Raji (cell line): Measurements from ENCODE around the gene HHIP.

Experiments used
- POLR2A ChIP-seq: IDR thresholded peaks from 2 replicates; pipeline ENCODE4 v1.6.1; 2011; ENCODE audit warnings: low read depth, low read length, control low read depth; ENCODE audit not compliant: insufficient read depth

Gene HHIP

DNA sequence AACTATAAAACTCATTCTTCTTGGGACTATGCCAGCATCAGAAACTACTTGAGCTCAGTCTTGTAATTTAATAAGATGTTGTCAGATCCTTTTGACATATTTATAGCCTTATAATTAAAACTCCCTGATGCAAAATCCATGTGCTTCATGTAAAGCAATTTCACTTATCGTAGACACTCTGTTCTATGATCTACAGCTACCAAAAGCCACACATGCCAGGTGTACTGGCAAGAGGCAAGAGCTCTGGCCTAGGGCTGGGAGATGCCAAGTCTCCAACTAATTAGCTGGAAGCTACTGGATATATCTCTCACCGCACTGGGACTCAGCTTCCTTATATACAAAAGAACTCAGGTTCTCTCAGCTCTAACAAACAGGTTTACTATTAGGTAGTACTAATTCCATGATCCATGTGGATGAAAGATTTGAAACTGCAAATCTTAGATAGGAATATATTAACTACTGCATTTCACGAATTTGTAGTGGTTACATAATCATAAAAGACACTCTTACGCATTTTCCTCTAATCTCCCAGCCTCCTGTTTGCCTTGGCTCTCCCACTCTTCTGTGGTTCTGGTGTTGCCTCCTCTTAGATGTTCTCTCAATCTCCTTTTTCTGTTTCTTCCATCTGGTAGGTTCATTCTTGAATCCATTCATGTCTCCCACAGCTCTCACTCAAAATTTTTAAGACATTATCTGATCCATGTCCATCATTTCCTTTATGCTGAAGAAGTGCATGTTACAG, 103.0 kb downstream of the HHIP start:
- TF ChIP-seq POLR2A, result no peak

DNA sequence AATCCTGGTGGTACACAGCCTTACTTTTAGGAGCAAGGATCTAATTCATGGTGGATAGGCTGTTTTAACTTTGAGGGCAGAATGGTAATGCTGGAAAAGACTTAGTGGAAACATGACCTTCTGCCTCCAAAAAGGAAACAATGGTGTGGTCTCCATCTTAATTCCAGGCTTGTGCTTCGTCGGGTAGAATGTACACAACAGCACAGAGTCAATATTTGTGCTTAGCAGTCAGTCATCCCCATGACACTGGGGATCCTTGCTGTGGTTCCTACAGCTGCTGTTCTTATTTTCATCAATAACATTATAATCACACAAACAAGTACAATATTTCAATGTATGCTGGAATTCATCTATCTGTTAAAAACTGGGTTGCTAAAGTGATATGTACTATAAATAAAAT, 104.4 kb downstream of the HHIP start:
- no peak for TF ChIP-seq POLR2A

DNA sequence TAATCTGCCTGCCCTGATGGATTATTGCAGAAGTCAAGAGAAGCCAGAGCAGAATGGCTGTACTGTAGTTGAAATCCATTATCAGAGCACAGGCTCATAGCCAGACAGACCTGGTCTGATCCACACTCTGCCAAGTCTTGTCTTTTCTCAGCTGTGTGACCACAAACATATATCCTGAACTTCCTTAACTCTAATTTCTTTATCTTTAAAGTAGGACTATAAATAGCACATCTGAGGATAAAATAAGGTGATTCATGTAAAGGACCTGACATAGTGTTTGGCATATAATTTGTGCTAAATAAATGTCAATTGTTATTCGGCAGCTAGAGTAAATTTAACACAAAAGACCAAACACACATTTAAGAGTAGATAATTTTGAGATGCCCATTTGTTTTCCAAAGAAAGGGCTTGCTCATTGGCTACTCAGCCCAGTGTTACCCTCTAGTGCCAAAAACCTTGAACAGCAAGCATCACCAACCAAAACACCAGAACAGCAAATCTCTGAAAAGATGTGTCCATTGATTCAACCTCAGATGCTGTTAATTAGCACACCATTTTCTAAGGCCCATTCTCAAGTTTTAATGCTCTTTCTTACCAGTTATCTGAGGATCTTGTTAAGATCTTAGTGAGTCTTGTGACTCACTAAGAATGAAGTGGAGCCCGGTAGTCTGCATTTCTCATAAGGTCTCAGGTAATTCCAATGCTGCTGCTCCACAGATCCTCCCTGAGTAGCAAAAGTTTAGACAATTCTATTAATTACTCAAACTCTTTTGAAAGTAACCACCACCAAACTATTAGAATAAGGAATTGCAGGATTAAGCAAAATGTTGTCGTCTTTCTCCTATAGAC, 108.8 kb downstream of the HHIP start:
- TF ChIP-seq POLR2A, result no peak

DNA sequence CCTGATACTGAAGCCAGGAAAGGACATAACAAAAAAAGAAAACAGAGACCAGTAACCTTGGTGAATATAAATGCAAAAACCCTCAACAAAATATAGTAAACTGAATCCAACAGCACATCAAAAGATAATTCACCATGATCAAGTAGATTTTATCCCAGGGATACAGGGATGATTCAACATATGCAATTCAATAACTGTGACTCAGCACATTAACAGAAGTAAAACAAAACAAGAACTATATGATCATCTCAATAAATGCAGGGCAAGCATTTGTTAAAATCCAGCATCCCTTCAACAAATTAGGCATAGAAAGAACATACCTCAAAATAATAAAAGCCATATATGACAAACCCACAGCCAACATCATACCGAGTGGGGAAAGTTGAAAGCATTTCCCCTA, 112.0 kb downstream of the HHIP start:
- no peak for TF ChIP-seq POLR2A

DNA sequence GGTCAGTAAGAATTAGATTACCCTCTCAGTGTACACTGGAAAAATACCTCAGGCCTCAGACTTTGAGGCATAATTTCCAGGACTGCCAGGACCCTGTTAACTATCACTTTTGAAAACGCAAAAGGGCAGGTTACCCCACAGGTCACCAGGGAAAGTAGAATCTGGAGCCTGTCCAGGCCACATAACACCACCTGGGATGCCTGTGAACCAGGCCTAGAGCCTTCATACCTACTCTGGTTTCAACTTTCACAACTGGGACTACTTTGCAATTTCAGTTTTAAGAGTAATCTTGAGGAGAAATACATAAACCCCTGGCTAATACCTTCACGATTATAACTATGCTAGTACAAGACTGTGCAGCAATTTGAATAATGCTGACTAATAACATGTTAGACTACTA, 132.4 kb downstream of the HHIP start:
- TF ChIP-seq POLR2A, result no peak

DNA sequence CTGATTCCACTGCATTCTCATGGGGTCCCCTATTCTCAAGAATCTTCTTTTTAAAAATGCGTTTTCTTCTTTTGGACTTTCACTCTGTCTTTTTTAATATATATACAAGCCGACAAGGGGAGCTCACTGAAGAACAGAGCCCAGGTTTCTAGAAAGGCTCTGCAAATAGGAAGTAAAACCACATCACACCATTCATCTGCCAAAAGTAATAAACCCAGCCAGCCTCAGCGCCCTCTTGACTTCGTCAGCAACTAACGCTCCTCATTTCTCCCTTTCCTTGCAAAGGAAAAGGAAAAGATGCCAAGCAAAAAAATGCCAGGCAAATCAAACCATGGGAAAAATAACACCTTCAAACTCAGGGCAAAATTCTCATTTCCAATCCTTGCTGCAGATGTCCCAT, 136.4 kb downstream of the HHIP start:
- no peak for TF ChIP-seq POLR2A

DNA sequence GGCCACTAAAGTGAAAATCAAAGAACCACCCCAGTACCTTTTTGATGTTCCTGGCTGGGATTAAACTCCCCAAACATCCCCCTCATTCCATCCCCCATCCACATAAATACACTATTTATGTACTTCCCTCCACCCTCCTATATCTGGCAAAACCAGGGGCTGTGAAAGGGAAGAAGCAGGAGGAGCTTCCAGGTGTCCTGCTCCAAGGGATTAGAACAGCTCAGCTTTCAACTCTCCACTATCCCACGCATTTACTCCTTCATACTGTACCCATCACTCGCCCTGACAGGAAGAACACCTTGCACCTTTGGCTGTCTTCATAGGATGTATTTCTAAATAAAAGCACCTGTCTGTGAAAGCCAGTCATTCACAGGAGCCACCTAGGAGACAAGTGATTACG, 140.0 kb downstream of the HHIP start:
- TF ChIP-seq POLR2A, result no peak

DNA sequence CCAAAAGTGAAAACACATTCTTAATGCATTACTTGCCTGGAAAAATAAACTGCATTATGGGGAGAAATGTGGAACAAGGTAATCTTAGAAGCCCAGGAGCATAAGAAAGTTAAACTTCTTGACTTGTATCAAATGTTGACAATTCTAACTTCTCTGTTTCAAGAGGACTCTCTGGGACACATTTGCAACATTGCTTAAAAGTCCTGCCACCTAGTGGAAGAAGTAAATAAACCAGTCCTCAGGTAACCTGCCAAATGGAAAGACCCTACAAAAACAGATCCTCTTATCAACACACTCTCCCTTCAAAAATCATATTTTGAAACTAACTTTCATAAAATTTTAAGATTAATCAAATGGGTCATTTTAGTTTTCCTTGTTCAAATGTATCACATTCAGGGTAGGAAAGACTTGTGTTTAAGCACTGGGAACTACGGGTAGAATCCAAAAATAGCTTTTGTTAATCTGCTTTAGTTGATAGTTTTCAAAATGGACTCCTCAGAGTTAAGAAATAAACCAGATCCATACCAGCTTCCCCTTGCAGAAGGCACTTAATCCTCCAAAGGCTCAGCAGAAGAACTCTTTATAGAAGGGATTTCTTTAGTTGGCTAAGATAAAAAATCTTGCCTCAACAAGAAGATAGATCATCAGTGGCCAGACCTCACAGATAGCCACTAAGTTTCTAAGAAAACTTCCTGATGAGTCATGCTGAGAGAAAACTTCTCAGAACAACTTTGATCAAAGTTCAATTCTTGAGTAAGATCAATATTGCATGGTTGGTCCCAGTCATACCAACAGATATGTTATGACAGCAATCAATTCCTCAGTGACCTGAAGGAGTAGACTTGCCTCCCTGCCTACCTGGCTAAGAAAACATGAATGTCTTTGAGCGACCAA, 141.7 kb downstream of the HHIP start:
- TF ChIP-seq POLR2A, result no peak

DNA sequence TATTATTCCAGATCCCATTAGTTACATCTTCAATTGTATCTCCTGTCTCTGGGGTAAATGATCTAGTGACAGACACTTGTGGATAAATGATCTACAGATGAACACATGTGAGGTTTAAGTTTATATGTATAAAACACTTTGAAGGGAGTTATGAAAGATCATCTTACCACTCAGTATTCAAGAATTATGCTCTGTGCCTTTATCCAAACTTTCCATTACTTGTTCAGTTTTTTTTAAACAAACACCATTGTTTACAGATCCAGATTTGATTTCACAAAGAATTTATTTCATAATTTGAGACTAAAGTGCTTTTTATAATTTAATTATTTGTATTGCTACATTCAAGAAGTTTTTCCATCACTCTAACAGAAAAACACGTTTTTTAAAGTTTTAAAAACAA, 142.5 kb downstream of the HHIP start:
- TF ChIP-seq POLR2A, result no peak
